Mucosa of rectum (tissue), 2 donors: ENCODE data around the gene ZNF649.
"Not testable (repeated sequence)": the region's sequence is repeated elsewhere in the genome, so short reads cannot be mapped to it uniquely, and the experiment has no call there.

ENCODE experiments used
- H3K27ac ChIP-seq, 2 donors: one replicate each; pipeline ENCODE4 v1.7.0; 2013; ENCODE audit warnings: inconsistent platforms in 2 of 2, low read depth in 2 of 2, low read length in 2 of 2
- H3K27me3 ChIP-seq, 2 donors: one replicate each; pipeline ENCODE4 v1.7.0; 2013; ENCODE audit warnings: low read length in 2 of 2; ENCODE audit not compliant: control insufficient read depth in 2 of 2, insufficient read depth in 2 of 2
- H3K36me3 ChIP-seq, 2 donors: one replicate each; pipeline ENCODE4 v1.7.0; 2013; ENCODE audit warnings: low read length in 2 of 2; ENCODE audit not compliant: control insufficient read depth in 2 of 2, insufficient read depth in 2 of 2
- H3K4me1 ChIP-seq, 2 donors: one replicate each; pipeline ENCODE4 v1.7.0; 2013; ENCODE audit warnings: low read length in 2 of 2, mild to moderate bottlenecking in 1 of 2; ENCODE audit not compliant: control insufficient read depth in 2 of 2, insufficient read depth in 2 of 2
- H3K4me3 ChIP-seq, 2 donors: one replicate each; pipeline ENCODE4 v1.7.0; 2013; ENCODE audit warnings: low read length in 2 of 2
- H3K9ac ChIP-seq, 2 donors: one replicate each; pipeline ENCODE4 v1.7.0; 2013; ENCODE audit warnings: low read length in 2 of 2, low read depth in 1 of 2, mild to moderate bottlenecking in 1 of 2
- H3K9me3 ChIP-seq, 2 donors: one replicate each; pipeline ENCODE4 v1.7.0; 2013; ENCODE audit warnings: low read length in 2 of 2; ENCODE audit not compliant: control insufficient read depth in 2 of 2
- donor health status: healthy.
- donor health status: Normal muscosa, but diverticular disease.

Gene ZNF649

DNA sequence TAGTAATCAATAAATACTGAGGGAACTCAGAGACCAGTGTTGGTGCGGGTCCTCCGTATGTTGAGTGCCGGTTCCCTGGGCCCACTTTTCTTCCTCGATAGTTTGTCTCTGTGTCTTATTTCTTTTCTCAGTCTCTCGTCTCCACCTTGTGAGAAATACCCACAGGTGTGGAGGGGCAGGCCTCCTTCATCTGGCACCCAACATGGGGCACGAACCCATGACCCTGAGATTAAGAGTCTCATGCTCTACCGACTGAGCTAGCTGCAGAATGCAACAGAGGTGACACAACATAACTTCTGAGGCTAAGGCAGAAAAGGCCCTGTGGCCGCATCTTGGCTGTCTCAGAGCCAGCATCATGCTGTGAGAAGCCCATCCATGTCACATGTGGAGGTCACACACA is 17.1 kb upstream of the ZNF649 start:
- Histone ChIP-seq H3K9me3 (peaks cover 26 to 41% of the 10 kb centered on the region in 2 donors), H3K4me3 (no peak overlapping the region), H3K36me3 (no peaks in the 10 kb centered on the region), H3K27ac (no peak overlapping the region), H3K4me1 (no peaks in the 10 kb centered on the region), H3K27me3 (no peaks in the 10 kb centered on the region), H3K9ac (no peak overlapping the region)

- Histone ChIP-seq H3K27me3 (no peaks in the 10 kb centered on the region), H3K36me3 (no peaks in the 10 kb centered on the region), H3K4me3 (no peak overlapping the region), H3K27ac (no peak overlapping the region), H3K9me3 (peaks cover 41 to 56% of the 10 kb centered on the region in 2 donors), H3K9ac (no peak overlapping the region), H3K4me1 (no peaks in the 10 kb centered on the region)
Observed at GRCh38 chr19:51919606-51920005, 14.8 kb upstream of the ZNF649 start.

DNA sequence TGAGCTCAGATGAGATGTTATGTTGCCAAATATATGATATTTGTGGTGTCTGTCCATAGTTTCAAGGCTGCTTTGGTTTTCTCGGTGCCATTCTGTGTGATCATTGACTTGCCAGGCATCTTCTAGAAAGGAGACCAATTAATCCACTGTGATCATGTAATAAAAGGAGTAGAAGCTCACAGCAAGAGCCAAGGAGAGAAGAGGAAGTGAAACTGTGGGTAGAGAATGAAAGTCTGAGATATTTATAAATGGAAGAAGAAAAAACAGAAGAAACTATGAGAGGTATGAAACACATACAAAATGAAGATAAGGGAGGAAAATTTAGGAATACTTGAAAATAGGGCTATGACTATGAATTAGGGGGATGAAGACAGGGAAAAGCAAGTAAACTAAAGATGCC is 11.3 kb upstream of the ZNF649 start:
- Histone ChIP-seq H3K27ac (no peak overlapping the region), H3K36me3 (no peaks in the 10 kb centered on the region), H3K9ac (no peak overlapping the region), H3K4me1 (no peaks in the 10 kb centered on the region), H3K27me3 (no peaks in the 10 kb centered on the region), H3K9me3 (peaks cover 37 to 38% of the 10 kb centered on the region in 2 donors), H3K4me3 (no peak overlapping the region)

- Histone ChIP-seq H3K9me3 (peaks cover 33% of the 10 kb centered on the region in 2 donors), H3K27ac (no peak overlapping the region), H3K4me3 (no peak overlapping the region), H3K9ac (no peak overlapping the region), H3K36me3 (no peaks in the 10 kb centered on the region), H3K4me1 (no peaks in the 10 kb centered on the region), H3K27me3 (no peaks in the 10 kb centered on the region)
Observed at GRCh38 chr19:51915324-51915867, 10.6 kb upstream of the ZNF649 start.

DNA sequence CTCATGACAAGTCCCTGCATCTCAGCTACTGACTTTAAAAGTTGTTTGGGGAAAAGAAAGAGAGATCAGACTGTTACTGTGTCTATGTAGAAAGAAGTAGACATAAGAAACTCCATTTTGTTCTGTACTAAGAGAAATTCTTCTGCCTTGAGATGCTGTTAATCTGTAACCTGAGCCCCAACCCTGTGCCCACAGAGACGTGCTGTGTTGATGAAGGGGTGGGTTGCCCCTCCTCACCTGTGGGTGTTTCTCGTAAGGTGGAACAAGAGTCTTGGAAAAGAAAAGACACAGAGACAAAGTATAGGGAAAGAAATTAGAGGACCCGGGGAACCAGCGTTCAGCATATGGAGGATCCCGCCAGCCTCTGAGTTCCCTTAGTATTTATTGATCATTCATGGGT is 3.2 kb upstream of the ZNF649 start:
- not testable (repeated sequence) for H3K9me3 ChIP-seq, H3K9ac ChIP-seq, H3K27ac ChIP-seq, H3K27me3 ChIP-seq, H3K4me1 ChIP-seq, H3K4me3 ChIP-seq, H3K36me3 ChIP-seq

DNA sequence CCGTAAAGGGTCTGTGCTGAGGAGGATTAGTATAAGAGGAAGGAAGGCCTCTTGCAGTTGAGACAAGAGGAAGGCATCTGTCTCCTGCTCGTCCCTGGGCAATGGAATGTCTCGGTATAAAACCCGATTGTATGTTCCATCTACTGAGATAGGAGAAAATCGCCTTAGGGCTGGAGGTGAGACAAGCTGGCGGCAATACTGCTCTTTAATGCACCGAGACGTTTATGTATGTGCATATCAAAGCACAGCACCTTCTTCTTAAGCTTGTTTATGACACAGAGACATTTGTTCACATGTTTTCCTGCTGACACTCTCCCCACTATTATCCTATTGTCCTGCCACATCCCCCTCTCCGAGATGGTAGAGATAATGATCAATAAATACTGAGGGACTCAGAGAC is 1.3 kb upstream of the ZNF649 start:
- H3K27me3 ChIP-seq, H3K27ac ChIP-seq, H3K4me1 ChIP-seq, H3K4me3 ChIP-seq, H3K9ac ChIP-seq, H3K9me3 ChIP-seq, H3K36me3 ChIP-seq: not testable (repeated sequence)

- H3K36me3 ChIP-seq, H3K27me3 ChIP-seq, H3K9ac ChIP-seq, H3K4me3 ChIP-seq, H3K27ac ChIP-seq, H3K4me1 ChIP-seq: not testable (repeated sequence)
- peaks cover 11 to 12% of the 10 kb centered on the region in 2 donors for H3K9me3 ChIP-seq
Observed at GRCh38 chr19:51905639-51906038, 822 bp upstream of the ZNF649 start.

- H3K27ac ChIP-seq, result no peak overlapping the region
- peaks cover 14 to 15% of the 10 kb centered on the region in 2 donors for H3K9me3 ChIP-seq
Observed at GRCh38 chr19:51905206-51905605, 389 bp upstream of the ZNF649 start.

GRCh38 chr19:51903192-51903591 is 1.6 kb downstream of the ZNF649 start:
- Histone ChIP-seq H3K4me3 (peak overlapping the region in 1 of 2 donors; percentile 33), H3K27ac (no peak overlapping the region), H3K27me3 (no peaks in the 10 kb centered on the region), H3K4me1 (peaks cover 0 to 3% of the 10 kb centered on the region in 2 donors), H3K9me3 (peaks cover 22 to 28% of the 10 kb centered on the region in 2 donors), H3K36me3 (peaks cover 20 to 23% of the 10 kb centered on the region in 2 donors), H3K9ac (no peak overlapping the region)

More at GRCh38 chr19:51905206-51905605, 389 bp upstream of the ZNF649 start:
- H3K4me3 ChIP-seq, result peak overlapping the region; percentile 92 to 95
- H3K36me3 ChIP-seq, result peaks cover 2 to 7% of the 10 kb centered on the region in 2 donors
- H3K4me1 ChIP-seq, result peaks cover 0 to 3% of the 10 kb centered on the region in 2 donors
- H3K9ac ChIP-seq, result no peak overlapping the region
- H3K27me3 ChIP-seq, result no peaks in the 10 kb centered on the region

GRCh38 chr19:51901860-51902259 is 3.0 kb downstream of the ZNF649 start:
- H3K4me1 ChIP-seq, result peaks cover 0 to 3% of the 10 kb centered on the region in 2 donors
- no peak overlapping the region for H3K27ac ChIP-seq
- peaks cover 32 to 36% of the 10 kb centered on the region in 2 donors for H3K36me3 ChIP-seq
- H3K9ac ChIP-seq, result no peak overlapping the region
- H3K4me3 ChIP-seq, result no peak overlapping the region
- H3K27me3 ChIP-seq, result no peaks in the 10 kb centered on the region
- H3K9me3 ChIP-seq, result peaks cover 29 to 30% of the 10 kb centered on the region in 2 donors
